Activated naive CD8-positive, alpha-beta T cell treated with anti-CD3 and anti-CD28 coated beads for 36 hours (primary cell): Measurements from ENCODE around the gene PHF13. TPM values are rescaled to one million over a fixed set of nuclear protein-coding genes. Genes with fewer than 3 reads are reported as not detected.

Source experiments
- DNase-seq: peaks from one replicate; pipeline ENCODE4 v3.0.0; 2021
- H3K27ac Mint-ChIP-seq: one replicate; pipeline ENCODE4 v1.8.0; 2022; ENCODE audit warnings: mild to moderate bottlenecking, moderate library complexity, mixed read lengths
- H3K27me3 Mint-ChIP-seq: one replicate; pipeline ENCODE4 v1.8.0; 2022; ENCODE audit warnings: mild to moderate bottlenecking, mixed read lengths
- H3K36me3 Mint-ChIP-seq: one replicate; pipeline ENCODE4 v1.8.0; 2021; ENCODE audit warnings: mild to moderate bottlenecking, mixed read lengths
- H3K4me1 Mint-ChIP-seq: one replicate; pipeline ENCODE4 v1.8.0; 2021; ENCODE audit warnings: mixed read lengths
- H3K4me3 Mint-ChIP-seq: one replicate; pipeline ENCODE4 v1.8.0; 2022; ENCODE audit warnings: mild to moderate bottlenecking, moderate library complexity, mixed read lengths
- H3K9me3 Mint-ChIP-seq: one replicate; pipeline ENCODE4 v1.8.0; 2022; ENCODE audit warnings: mixed read lengths
- total RNA-seq, 2 experiments: library from RNA; stranded (reverse); gene quantifications; one replicate each; pipeline ENCODE4 v1.2.3, GENCODE V29; 2021

The PHF13 gene
- total RNA-seq, 2 experiments from 2014 or later = 10.9 to 11.7 TPM

- H3K4me1 Mint-ChIP-seq = peaks cover 32% of the 10 kb centered on the region
- no peaks in the 10 kb centered on the region for H3K27me3 Mint-ChIP-seq
- H3K27ac Mint-ChIP-seq = peak overlapping the region; percentile 97
- H3K36me3 Mint-ChIP-seq = peaks cover 29% of the 10 kb centered on the region
- no peaks in the 10 kb centered on the region for H3K9me3 Mint-ChIP-seq
- peak; percentile 76 for DNase-seq
- peak overlapping the region; percentile 80 for H3K4me3 Mint-ChIP-seq
Observed at GRCh38 chr1:6603238-6603914, 10.2 kb upstream of the PHF13 start.

- Mint-ChIP-seq H3K27ac (peak overlapping the region; percentile 97), H3K4me1 (peaks cover 27% of the 10 kb centered on the region), H3K4me3 (peak overlapping the region; percentile 80)
Observed at GRCh38 chr1:6603915-6604558, 9.5 kb upstream of the PHF13 start.

GRCh38 chr1:6612641-6613360 is 730 bp upstream of the PHF13 start:
- H3K4me3 Mint-ChIP-seq = peak overlapping the region; percentile 83
- H3K4me1 Mint-ChIP-seq = peaks cover 17% of the 10 kb centered on the region
- H3K27me3 Mint-ChIP-seq = no peaks in the 10 kb centered on the region
- no peak for DNase-seq
- H3K36me3 Mint-ChIP-seq = peaks cover 11% of the 10 kb centered on the region
- peak overlapping the region; percentile 76 for H3K27ac Mint-ChIP-seq
- H3K9me3 Mint-ChIP-seq = no peaks in the 10 kb centered on the region

More at GRCh38 chr1:6603915-6604558, 9.5 kb upstream of the PHF13 start:
- DNase-seq = peak; percentile 45
- Mint-ChIP-seq H3K9me3 (no peaks in the 10 kb centered on the region), H3K36me3 (peaks cover 23% of the 10 kb centered on the region), H3K27me3 (no peaks in the 10 kb centered on the region)

GRCh38 chr1:6614019-6614928 is 743 bp downstream of the PHF13 start:
- DNase-seq = peak; percentile 72

GRCh38 chr1:6614929-6615785 is 1.6 kb downstream of the PHF13 start:
- peak overlapping the region; percentile 77 for H3K4me3 Mint-ChIP-seq
- H3K36me3 Mint-ChIP-seq = peaks cover 13% of the 10 kb centered on the region
- no peak for DNase-seq
- H3K9me3 Mint-ChIP-seq = no peaks in the 10 kb centered on the region
- H3K4me1 Mint-ChIP-seq = peaks cover 17% of the 10 kb centered on the region
- no peak overlapping the region for H3K27ac Mint-ChIP-seq
- no peaks in the 10 kb centered on the region for H3K27me3 Mint-ChIP-seq

More at GRCh38 chr1:6614019-6614928, 743 bp downstream of the PHF13 start:
- H3K4me3 Mint-ChIP-seq = peak overlapping the region; percentile 70
- H3K4me1 Mint-ChIP-seq = peaks cover 17% of the 10 kb centered on the region
- no peaks in the 10 kb centered on the region for H3K27me3 Mint-ChIP-seq
- peak overlapping the region; percentile 45 for H3K27ac Mint-ChIP-seq
- H3K36me3 Mint-ChIP-seq = peaks cover 11% of the 10 kb centered on the region
- H3K9me3 Mint-ChIP-seq = no peaks in the 10 kb centered on the region

GRCh38 chr1:6619045-6619444 is 5.5 kb downstream of the PHF13 start:
- H3K9me3 Mint-ChIP-seq = no peaks in the 10 kb centered on the region
- H3K36me3 Mint-ChIP-seq = peaks cover 17% of the 10 kb centered on the region
- no peak overlapping the region for H3K4me3 Mint-ChIP-seq
- no peak overlapping the region for H3K27ac Mint-ChIP-seq
- DNase-seq = no peak
- no peaks in the 10 kb centered on the region for H3K27me3 Mint-ChIP-seq
- H3K4me1 Mint-ChIP-seq = peaks cover 8% of the 10 kb centered on the region

GRCh38 chr1:6621429-6622391 is 8.2 kb downstream of the PHF13 start:
- peaks cover 19% of the 10 kb centered on the region for H3K36me3 Mint-ChIP-seq
- H3K4me3 Mint-ChIP-seq = no peak overlapping the region
- H3K27me3 Mint-ChIP-seq = no peaks in the 10 kb centered on the region
- no peaks in the 10 kb centered on the region for H3K9me3 Mint-ChIP-seq
- DNase-seq = no peak
- H3K27ac Mint-ChIP-seq = no peak overlapping the region
- peaks cover 14% of the 10 kb centered on the region for H3K4me1 Mint-ChIP-seq

GRCh38 chr1:6622396-6623152 is 9.0 kb downstream of the PHF13 start:
- H3K4me1 Mint-ChIP-seq = peaks cover 20% of the 10 kb centered on the region
- H3K27ac Mint-ChIP-seq = no peak overlapping the region
- peaks cover 18% of the 10 kb centered on the region for H3K36me3 Mint-ChIP-seq
- H3K9me3 Mint-ChIP-seq = no peaks in the 10 kb centered on the region
- no peaks in the 10 kb centered on the region for H3K27me3 Mint-ChIP-seq
- no peak overlapping the region for H3K4me3 Mint-ChIP-seq
- DNase-seq = no peak

- no peak overlapping the region for H3K27ac Mint-ChIP-seq
- DNase-seq = no peak
- H3K4me3 Mint-ChIP-seq = no peak overlapping the region
- peaks cover 23% of the 10 kb centered on the region for H3K4me1 Mint-ChIP-seq
- no peaks in the 10 kb centered on the region for H3K27me3 Mint-ChIP-seq
- peaks cover 21% of the 10 kb centered on the region for H3K36me3 Mint-ChIP-seq
- H3K9me3 Mint-ChIP-seq = no peaks in the 10 kb centered on the region
Observed at GRCh38 chr1:6623269-6623965, 9.9 kb downstream of the PHF13 start.

- peaks cover 21% of the 10 kb centered on the region for H3K36me3 Mint-ChIP-seq
- peaks cover 23% of the 10 kb centered on the region for H3K4me1 Mint-ChIP-seq
- peak within 1 kb of the TSS; percentile 72 for H3K27ac Mint-ChIP-seq
Observed at GRCh38 chr1:6624710-6625583, 11.4 kb downstream of the PHF13 start, which contains the start of gene THAP3. Gene THAP3 (plus strand): TSS chr1:6624868. CDS start chr1:6625219, 351 bp downstream.

GRCh38 chr1:6625584-6626149 is 12.1 kb downstream of the PHF13 start:
- DNase-seq = no peak

More at GRCh38 chr1:6624710-6625583, 11.4 kb downstream of the PHF13 start, which contains the start of gene THAP3:
- Mint-ChIP-seq H3K27me3 (no peaks in the 10 kb centered on the region), H3K4me3 (peak within 1 kb of the TSS; percentile 89), H3K9me3 (no peaks in the 10 kb centered on the region)
- peak; percentile 89 for DNase-seq

More at GRCh38 chr1:6625584-6626149, 12.1 kb downstream of the PHF13 start:
- Mint-ChIP-seq H3K27ac (peak overlapping the region; percentile 72), H3K36me3 (peaks cover 17% of the 10 kb centered on the region), H3K9me3 (no peaks in the 10 kb centered on the region), H3K27me3 (no peaks in the 10 kb centered on the region), H3K4me1 (peaks cover 23% of the 10 kb centered on the region), H3K4me3 (peak overlapping the region; percentile 89)
